Hindlimb muscle (tissue), 1 donor: ENCODE results near the gene CPA1. TPM values are rescaled to one million over a fixed set of nuclear protein-coding genes. Genes with fewer than 3 reads are reported as not detected.
A peak's percentile ranks its signal among the peaks of the same experiment; 100 is the strongest.

Source experiments
- DNase-seq: peaks from one replicate; pipeline ENCODE4 v3.0.0-alpha.2; 2013
- polyA plus RNA-seq: library from polyadenylated mRNA; unstranded; fragments of 120-200 nt; gene quantifications from one replicate; pipeline ENCODE4 v1.2.1, GENCODE V29; 2013; ENCODE audit not compliant: insufficient read length

Gene CPA1
- 6.4 TPM for polyA plus RNA-seq

GRCh38 chr7:130379921-130380860 is at the start of gene CPA1:
Gene CPA1, plus strand, starts transcription at chr7:130380494. Its CDS starts 27 bp downstream, at chr7:130380521.
- DNase-seq: no peak

GRCh38 chr7:130332259-130333053 is 47.8 kb upstream of the CPA1 start:
- no peak for DNase-seq

GRCh38 chr7:130333832-130334231 is 46.5 kb upstream of the CPA1 start:
- DNase-seq: no peak

GRCh38 chr7:130334274-130334673 is 46.0 kb upstream of the CPA1 start:
- peak; percentile 81 for DNase-seq

GRCh38 chr7:130337410-130337971 is 42.8 kb upstream of the CPA1 start:
- no peak for DNase-seq

- DNase-seq: no peak
Observed at GRCh38 chr7:130338233-130338632, 42.1 kb upstream of the CPA1 start.

GRCh38 chr7:130341882-130342281 is 38.4 kb upstream of the CPA1 start:
- DNase-seq: no peak

GRCh38 chr7:130342701-130343380 is 37.5 kb upstream of the CPA1 start:
- no peak for DNase-seq

GRCh38 chr7:130344271-130344866 is 35.9 kb upstream of the CPA1 start, which contains the start of gene CPA5:
Gene CPA5, plus strand, starts transcription at chr7:130344816. Its CDS starts 1,670 bp downstream, at chr7:130346486.
- DNase-seq: no peak

GRCh38 chr7:130345136-130345535 is 35.2 kb upstream of the CPA1 start:
- DNase-seq: peak; percentile 80

- DNase-seq: no peak
Observed at GRCh38 chr7:130345725-130346124, 34.6 kb upstream of the CPA1 start.

GRCh38 chr7:130346177-130346905 is 34.0 kb upstream of the CPA1 start:
- DNase-seq: no peak

GRCh38 chr7:130346941-130347340 is 33.4 kb upstream of the CPA1 start:
- DNase-seq: no peak

GRCh38 chr7:130349911-130350782 is 30.1 kb upstream of the CPA1 start:
- no peak for DNase-seq

- peak; percentile 86 for DNase-seq
Observed at GRCh38 chr7:130350945-130351790, 29.1 kb upstream of the CPA1 start.

- DNase-seq: no peak
Observed at GRCh38 chr7:130351791-130352090, 28.6 kb upstream of the CPA1 start.

GRCh38 chr7:130352194-130353074 is 27.9 kb upstream of the CPA1 start:
- DNase-seq: no peak

GRCh38 chr7:130353196-130353595 is 27.1 kb upstream of the CPA1 start:
- no peak for DNase-seq
